GM12892 (cell line): Measurements from ENCODE around the gene PHF19.
A peak's percentile ranks its signal among the peaks of the same experiment; 100 is the strongest.

Experiments used
- POLR2AphosphoS5 ChIP-seq: IDR thresholded peaks from 2 replicates; pipeline ENCODE4 v1.6.1; 2011; ENCODE audit warnings: low read depth, low read length, control low read depth
- TAF1 ChIP-seq: IDR thresholded peaks from 2 replicates; pipeline ENCODE4 v1.6.1; 2011; ENCODE audit warnings: low read depth, mild to moderate bottlenecking, control low read depth, low read length, borderline replicate concordance

DNA sequence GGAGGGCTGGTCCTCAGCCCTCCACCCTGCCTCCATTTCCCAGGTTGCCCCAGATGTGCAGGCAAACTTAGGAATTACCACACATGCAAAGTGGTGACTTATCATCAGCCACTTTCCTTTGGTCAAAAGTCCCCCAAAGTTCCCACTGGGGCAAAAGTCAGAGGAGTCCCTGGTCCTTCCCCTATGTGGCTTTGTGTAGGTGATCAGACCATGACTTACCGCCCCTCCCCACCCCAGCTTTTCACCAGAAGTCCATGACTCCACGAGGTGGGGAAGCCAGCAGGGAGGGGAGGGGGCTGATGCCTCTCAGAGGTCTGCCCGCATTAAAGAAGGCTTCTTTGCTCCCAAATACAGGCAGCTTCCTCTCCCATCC lies 43.8 kb upstream of the PHF19 start:
- TF ChIP-seq POLR2AphosphoS5, result peak; percentile 35
- no peak for TF ChIP-seq TAF1
